ENCODE measurements around the gene PIK3CD. TPM values are rescaled to one million over a fixed set of nuclear protein-coding genes. Genes with fewer than 3 reads are reported as not detected.

The PIK3CD gene
- total and polyA plus RNA-seq, 11 donors = 1.9 to 18.8 (median 4.0) TPM

- 80 to 87% (median 83%) methylated on average over 25 of the region's 25 CpGs for WGBS, 4 donors
- peak overlapping the region in 5 of 12 donors; percentile 4 to 76 (median 24) for H3K4me3 ChIP-seq
- no peaks in the 10 kb centered on the region for H3K9me3 ChIP-seq
- intact Hi-C loops (cut with DNase I) = no loop called here
- DNase-seq = no peak
- ATAC-seq = peak in 2 of 4 donors; percentile 43 to 44
- H3K27ac ChIP-seq = peak overlapping the region in 1 of 12 donors; percentile 96
- TF ChIP-seq CTCF (IDR thresholded peaks at IDR 0.05) (no peak), POLR2A (IDR thresholded peaks at IDR 0.05) (no peak)
- H3K36me3 ChIP-seq = no peaks in the 10 kb centered on the region
- H3K27me3 ChIP-seq = peaks cover 9 to 40% (median 30%) of the 10 kb centered on the region in 9 donors
- H3K4me1 ChIP-seq = peaks cover 0 to 61% (median 10%) of the 10 kb centered on the region in 12 donors
Measured at GRCh38 chr1:9654051-9654833, 2.7 kb downstream of the PIK3CD start.

- Histone ChIP-seq H3K36me3 (no peaks in the 10 kb centered on the region), H3K4me1 (peaks cover 0 to 64% (median 10%) of the 10 kb centered on the region in 12 donors), H3K27me3 (peaks cover 9 to 31% (median 24%) of the 10 kb centered on the region in 9 donors), H3K9me3 (no peaks in the 10 kb centered on the region), H3K4me3 (peak overlapping the region in 2 of 12 donors; percentile 65 to 76), H3K27ac (peak overlapping the region in 1 of 12 donors; percentile 96)
- no peak for TF ChIP-seq CTCF (IDR thresholded peaks at IDR 0.05)
- no peak for TF ChIP-seq POLR2A (IDR thresholded peaks at IDR 0.05)
- intact Hi-C loops (cut with DNase I) = no loop called here
- DNase-seq (no peak), ATAC-seq (no peak)
- WGBS, 4 donors = 71 to 76% (median 73%) methylated on average over 16 of the region's 16 CpGs
Measured at GRCh38 chr1:9654834-9655723, 3.5 kb downstream of the PIK3CD start.

- Histone ChIP-seq H3K36me3 (no peaks in the 10 kb centered on the region), H3K4me1 (peaks cover 0 to 60% (median 10%) of the 10 kb centered on the region in 12 donors), H3K4me3 (no peak overlapping the region), H3K27ac (peak overlapping the region in 1 of 12 donors; percentile 10), H3K9me3 (no peaks in the 10 kb centered on the region), H3K27me3 (peaks cover 6 to 25% (median 16%) of the 10 kb centered on the region in 9 donors)
- no peak for ATAC-seq
- intact Hi-C loops (cut with DNase I) = no loop called here
- DNase-seq = no peak
- WGBS, 4 donors = 81 to 88% (median 85%) methylated on average over 11 of the region's 11 CpGs
- TF ChIP-seq POLR2A (IDR thresholded peaks at IDR 0.05) (no peak), CTCF (IDR thresholded peaks at IDR 0.05) (no peak)
Measured at GRCh38 chr1:9655836-9656235, 4.3 kb downstream of the PIK3CD start.
